Fibroblast of lung (primary cell): ENCODE results near the gene GOLGA8R.
"Not testable (repeated sequence)": the region's sequence is repeated elsewhere in the genome, so short reads cannot be mapped to it uniquely, and the experiment has no call there.

Experiments used
- CTCF ChIP-seq, 2 donors: IDR thresholded peaks in 1 of 2; conservative IDR thresholded peaks in 1 of 2; 1 replicate in 1 of 2; 2 replicates in 1 of 2; pipeline ENCODE4 v1.5.1; 2011 to 2012; ENCODE audit warnings: low read length in 2 of 2, control low read depth in 1 of 2, inconsistent platforms in 1 of 2, low read depth in 1 of 2, mild to moderate bottlenecking in 1 of 2
- EZH2 ChIP-seq: IDR thresholded peaks from 2 replicates; pipeline ENCODE4 v1.5.1; 2012; ENCODE audit warnings: low read length, control low read depth, mild to moderate bottlenecking; ENCODE audit errors: missing control alignments

- TF ChIP-seq CTCF (conservative IDR thresholded peaks at IDR 0.05 in 1 of 2, IDR thresholded peaks at IDR 0.05 in 1 of 2; ENCODE audit: low read depth in 1 of 2, low read length in 2 of 2); EZH2: not testable (repeated sequence)
These were observed 27.7 kb downstream of the GOLGA8R start for GRCh38 chr15:30386318-30386887.
